ENCODE data around the gene TRPC4.

Gene TRPC4

GRCh38 chr13:37715606-37716015 is 154.0 kb downstream of the TRPC4 start:
- DNase-seq, result no peak

DNA sequence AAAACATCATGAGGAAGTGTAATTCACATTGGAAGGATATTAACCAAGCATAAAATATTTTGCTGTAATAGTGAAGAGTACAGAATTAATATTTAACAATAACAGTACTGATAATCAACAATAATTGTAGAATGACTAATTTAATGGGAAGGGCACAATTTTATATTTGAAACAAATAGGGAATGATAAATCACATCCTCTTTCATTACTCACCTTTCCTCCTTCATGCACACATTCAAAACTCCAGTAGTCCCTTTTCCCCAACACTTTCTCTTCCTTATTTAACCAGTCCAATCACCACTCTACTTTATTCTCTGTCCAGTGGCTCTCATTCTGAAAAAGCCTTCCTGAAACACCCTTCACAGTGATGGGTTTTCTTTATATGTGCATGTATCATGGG is 160.3 kb downstream of the TRPC4 start:
- DNase-seq, result no peak

DNA sequence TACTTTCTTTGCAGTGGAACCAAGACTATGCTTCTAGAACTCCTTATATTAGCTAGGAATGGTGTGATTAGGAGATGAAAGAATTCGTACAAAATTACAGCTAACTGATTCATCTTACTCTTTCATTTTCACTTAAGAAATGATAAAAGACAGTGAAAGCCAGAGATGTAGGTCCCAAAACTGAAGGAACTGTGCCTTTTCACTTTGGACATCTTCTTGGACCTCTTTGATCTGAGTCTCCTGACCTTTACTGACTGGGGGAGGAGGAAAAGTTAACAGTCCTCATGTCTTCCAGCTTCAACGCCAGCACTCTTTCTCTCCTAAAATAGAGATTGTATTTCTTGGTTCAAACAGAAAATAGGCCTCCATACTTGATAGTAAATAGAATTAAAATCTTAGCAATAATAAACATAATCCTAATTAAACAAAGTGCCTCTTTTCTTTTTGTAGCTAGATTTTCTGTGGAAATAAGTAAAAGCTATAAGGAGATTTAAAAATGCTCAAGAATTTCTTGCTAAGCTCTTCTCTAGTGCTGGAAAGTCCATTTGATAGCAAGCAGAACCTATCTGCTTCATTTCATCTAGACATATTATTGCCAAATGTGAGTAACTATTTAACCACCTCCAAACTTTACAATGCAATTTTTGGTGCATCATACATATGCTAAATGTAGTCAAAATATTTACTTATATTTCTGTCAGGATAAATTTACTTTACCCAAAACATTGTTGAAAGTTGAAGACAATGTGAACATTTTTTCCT is 161.7 kb downstream of the TRPC4 start:
- no peak for DNase-seq

DNA sequence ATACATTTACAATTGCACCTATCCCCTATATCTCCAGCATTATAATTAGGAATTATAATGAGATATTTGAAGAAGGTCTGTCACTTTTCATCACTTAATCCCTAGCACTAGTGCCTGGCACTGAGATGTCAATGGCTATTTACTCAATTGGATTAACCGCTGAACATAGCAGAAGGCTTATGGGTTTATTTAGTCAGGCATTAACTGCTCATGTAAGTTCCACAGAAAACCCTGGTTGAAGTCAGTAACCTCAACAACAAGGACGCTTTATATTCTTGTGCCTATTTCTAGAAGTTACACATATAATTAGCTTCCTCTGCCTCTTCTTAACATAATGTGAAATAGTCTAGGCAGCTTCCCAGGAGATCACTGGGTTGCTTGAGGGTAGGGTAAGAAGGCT is 163.5 kb downstream of the TRPC4 start:
- DNase-seq, result no peak

DNA sequence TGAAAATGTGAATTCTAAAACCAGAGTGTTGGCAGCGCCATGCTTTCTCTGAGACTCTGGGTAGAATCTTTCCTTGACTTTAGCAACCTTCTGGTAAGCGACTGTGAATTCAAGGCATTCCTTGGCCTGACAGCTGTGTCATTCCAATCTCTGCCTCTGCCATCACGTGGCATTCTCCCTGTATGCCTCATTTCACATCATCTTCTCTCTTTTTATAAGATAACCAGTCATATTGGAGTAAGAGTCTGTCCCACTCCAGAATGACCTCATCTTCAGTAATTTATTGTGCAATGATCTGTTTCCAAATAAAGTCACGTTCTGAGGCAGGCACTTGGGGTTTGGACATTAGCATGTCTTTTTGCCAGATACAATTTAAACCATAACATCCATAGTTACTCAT is 167.6 kb downstream of the TRPC4 start:
- no peak for DNase-seq

GRCh38 chr13:37701306-37701705 is 168.3 kb downstream of the TRPC4 start:
- no peak for DNase-seq

DNA sequence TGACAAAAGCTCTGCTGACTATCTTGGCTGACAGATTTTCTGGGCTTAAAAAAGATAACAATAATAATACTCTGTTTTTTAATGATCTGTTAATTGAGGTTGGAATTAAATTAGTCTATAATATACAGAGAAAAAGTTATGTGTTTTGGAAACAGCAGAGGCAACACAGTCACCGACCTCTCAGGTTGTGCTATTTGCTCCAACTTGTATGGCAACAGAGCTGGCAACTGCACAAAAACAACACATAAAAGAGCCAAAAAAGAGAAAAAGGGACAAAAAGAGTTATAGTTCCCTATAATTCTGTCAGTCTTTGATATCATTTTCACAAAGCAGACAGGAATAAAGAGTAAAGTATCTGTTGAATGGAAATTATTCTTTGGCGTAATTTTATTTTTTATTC is 168.7 kb downstream of the TRPC4 start:
- no peak for DNase-seq

DNA sequence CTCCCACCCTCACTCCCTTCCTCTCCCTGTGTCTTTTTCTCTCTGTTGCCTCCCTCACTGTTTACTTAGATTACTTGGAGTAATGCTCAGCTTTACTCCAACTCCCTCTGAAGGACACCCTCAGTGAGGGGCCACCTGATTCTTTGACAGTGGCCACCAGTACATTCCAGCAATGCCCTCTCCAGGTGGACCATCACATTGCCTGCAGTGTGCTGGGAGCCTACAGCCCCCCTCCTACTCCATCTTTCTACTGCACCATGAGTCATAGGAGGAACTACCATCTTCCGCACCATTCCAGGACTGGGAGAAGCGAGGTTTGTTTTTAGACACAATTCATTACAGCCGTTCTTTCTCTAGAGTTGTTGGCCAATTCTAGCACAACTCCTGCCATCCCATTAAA is 174.4 kb downstream of the TRPC4 start:
- no peak for DNase-seq

- DNase-seq, result no peak
These were observed 179.2 kb downstream of the TRPC4 start for GRCh38 chr13:37690361-37690760.

- no peak for DNase-seq
These were observed 183.1 kb downstream of the TRPC4 start for GRCh38 chr13:37686501-37686900.

GRCh38 chr13:37685206-37685605 is 184.4 kb downstream of the TRPC4 start:
- DNase-seq, result no peak

GRCh38 chr13:37682496-37682895 is 187.1 kb downstream of the TRPC4 start:
- no peak for DNase-seq

DNA sequence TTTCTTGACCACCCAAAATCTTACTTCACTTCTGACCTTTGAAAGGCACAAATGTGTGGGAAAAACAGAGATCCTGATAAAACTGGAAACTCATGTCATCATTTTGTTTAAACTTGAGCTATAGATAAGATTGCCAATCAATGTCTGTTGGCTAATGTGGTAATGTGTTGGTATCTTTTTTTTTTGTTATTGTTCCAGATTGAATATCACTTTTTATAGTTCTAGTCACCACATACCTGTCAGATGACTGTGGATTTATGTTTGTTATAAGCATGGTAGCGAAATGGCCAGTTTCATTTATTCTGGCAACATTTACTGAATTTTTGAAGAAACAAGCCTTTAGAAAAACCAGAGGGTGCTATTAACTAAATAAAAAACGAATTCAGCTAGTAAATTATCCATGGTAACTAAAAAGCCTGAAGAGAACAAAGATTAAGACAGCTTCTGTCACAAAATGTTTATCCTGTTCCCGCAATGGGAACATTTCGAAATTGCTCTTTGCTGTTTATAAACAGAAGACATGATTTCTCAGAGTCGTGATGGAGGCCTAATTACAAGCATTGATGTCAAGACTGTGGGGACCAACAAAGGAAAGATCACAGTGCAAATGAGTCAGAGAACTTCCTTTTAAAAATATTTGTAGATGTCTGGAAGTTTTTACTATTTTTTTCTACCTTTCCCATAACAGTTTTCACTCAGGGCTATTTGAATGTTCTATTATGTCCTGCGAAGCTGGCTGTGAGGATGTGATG is 188.1 kb downstream of the TRPC4 start:
- no peak for DNase-seq

- DNase-seq, result no peak
These were observed 189.4 kb downstream of the TRPC4 start for GRCh38 chr13:37680137-37680536.

DNA sequence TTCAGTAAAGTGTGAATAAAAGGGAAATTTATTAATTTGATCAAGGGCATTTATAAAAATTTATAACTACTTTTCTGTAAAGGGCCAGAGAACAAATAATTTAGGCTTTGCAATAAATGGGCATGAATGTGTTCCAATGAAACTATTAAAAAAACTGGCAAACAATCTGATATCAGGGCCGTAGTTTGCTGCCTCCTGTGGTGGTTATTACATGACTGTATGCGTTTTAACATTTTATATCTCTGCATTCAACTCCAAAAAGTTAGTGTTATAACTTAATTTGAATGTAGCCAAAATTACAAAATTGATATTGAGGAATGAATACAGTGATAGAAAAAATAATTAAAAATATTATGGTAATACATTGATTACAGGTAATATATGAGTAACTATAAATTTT is 190.5 kb downstream of the TRPC4 start:
- no peak for DNase-seq

DNA sequence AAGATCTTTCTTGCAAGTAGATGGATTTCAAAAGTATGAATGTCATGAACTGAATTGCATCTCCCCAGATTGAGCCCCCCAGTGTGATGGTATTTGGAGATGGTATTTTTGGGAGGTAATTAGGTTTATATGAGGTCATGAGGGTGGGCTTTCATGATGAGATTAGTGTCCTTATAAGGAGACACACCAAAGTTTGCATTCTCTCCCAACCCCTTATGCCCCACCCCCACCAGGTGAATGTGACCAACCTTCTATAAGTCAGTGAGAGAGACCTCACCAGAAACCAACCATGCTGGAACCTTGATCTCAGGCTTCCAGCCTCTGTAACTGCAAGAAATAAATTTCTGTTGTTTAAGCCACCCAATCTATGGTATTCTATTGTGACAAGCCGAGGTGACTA is 199.7 kb downstream of the TRPC4 start:
- DNase-seq, result no peak

- DNase-seq, result no peak
These were observed 201.9 kb downstream of the TRPC4 start for GRCh38 chr13:37667702-37668101.

- DNase-seq, result no peak
These were observed 203.5 kb downstream of the TRPC4 start for GRCh38 chr13:37666036-37666435.

GRCh38 chr13:37665420-37665819 is 204.2 kb downstream of the TRPC4 start:
- DNase-seq, result no peak

GRCh38 chr13:37663724-37664123 is 205.8 kb downstream of the TRPC4 start:
- DNase-seq, result no peak

- DNase-seq, result no peak
These were observed 206.9 kb downstream of the TRPC4 start for GRCh38 chr13:37662624-37663023.

DNA sequence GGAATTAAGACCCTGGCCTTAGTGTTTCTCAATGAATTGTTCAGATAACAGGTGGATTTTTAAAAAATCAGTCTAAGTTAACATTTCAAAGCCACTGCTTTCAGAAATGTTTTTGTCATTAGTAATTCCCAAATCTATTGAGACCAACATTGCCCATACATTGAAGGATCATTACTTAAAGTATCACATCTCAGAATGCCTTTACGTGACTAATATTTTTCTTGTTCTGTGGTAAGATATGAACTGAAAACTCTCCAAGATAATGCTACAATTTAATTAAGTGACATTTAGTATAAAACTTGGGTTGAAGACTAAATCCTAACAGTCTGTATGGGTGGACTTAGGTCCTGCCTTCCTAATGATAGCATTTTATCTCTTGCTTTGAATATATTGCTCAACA is 211.6 kb downstream of the TRPC4 start:
- DNase-seq, result no peak

DNA sequence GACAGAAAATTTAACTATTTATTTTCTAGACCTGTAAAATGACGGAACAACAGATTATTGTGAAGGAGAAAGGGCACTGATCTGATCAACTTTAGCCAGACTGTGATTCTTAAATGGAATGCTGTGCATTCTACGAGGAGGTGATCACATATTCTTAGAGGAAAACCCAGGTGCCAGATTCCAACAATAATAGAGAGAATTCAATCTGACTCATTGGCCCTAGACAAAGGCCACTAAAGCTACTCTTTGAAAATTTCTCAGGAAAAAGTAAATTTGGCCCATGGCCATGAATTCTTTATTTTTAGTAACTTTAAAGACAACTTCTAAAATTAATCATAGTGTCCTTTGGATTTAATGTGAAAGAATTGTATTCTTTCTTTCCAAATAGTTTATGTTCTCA is 212.4 kb downstream of the TRPC4 start:
- no peak for DNase-seq

GRCh38 chr13:37656247-37656940 is 213.2 kb downstream of the TRPC4 start:
- no peak for DNase-seq
